ENCODE data around the gene NR1H3.

NR1H3 gene

DNA sequence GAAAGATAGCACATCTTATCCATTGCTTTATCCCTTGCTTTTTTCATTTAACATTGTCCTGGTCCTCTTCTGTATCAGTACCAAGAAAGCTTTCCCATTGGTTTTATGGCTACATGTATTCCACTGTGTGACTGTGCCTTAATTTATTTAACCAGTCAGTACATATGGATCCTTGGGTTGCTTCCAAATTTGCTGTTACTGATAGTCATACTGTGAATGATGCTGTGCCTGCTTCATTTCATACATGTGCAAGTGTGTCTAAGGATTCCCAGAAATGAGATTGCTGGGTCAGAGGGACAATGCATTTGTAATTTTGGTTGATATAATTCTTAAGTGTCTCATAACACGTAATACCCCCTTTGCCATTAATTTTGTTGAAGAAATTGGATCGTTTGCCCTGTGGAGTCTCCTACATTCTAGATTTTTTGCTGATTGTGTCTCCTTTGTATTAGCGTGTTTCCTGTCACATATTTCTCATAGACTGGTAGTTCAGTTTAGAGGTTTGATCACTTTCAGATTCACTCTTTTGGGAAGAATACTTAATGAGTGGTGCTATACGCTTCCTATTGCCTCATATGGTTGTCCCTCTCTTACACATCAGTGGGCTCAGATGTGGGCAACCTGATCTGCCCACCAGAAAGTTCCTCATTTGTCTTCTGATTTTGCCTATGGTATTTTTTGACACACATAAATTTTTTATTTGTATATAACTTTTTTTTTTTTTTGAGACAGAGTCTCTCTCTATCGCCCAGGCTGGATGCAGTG, 59.5 kb downstream of the NR1H3 start:
- no peak overlapping the region for H3K9ac ChIP-seq (ENCODE audit: low read length in 5 of 5)
- no peak overlapping the region for H3K27ac ChIP-seq (ENCODE audit: low read depth, low read length)
- no peak overlapping the region for H3K4me3 ChIP-seq (ENCODE audit: low read depth in 1 of 5, low read length in 5 of 5)
- peaks cover 21 to 67% (median 40%) of the 10 kb centered on the region in 5 donors for H3K36me3 ChIP-seq (ENCODE audit: control insufficient read depth in 5 of 5, insufficient read depth in 5 of 5, low read length in 5 of 5)
- H3K9me3 ChIP-seq (ENCODE audit: control insufficient read depth in 5 of 5, low read length in 5 of 5), result no peaks in the 10 kb centered on the region
- no peaks in the 10 kb centered on the region for H3K27me3 ChIP-seq (ENCODE audit: control insufficient read depth in 5 of 5, insufficient read depth in 4 of 5, low read length in 5 of 5)
- no peaks in the 10 kb centered on the region for H3K4me1 ChIP-seq (ENCODE audit: control insufficient read depth in 5 of 5, insufficient read depth in 5 of 5, low read length in 5 of 5)

GRCh38 chr11:47318166-47318565, 60.4 kb downstream of the NR1H3 start:
- H3K9ac ChIP-seq (ENCODE audit: low read length in 5 of 5), result no peak overlapping the region
- no peaks in the 10 kb centered on the region for H3K27me3 ChIP-seq (ENCODE audit: control insufficient read depth in 5 of 5, insufficient read depth in 4 of 5, low read length in 5 of 5)
- H3K36me3 ChIP-seq (ENCODE audit: control insufficient read depth in 5 of 5, insufficient read depth in 5 of 5, low read length in 5 of 5), result peaks cover 17 to 63% (median 40%) of the 10 kb centered on the region in 5 donors
- H3K4me1 ChIP-seq (ENCODE audit: control insufficient read depth in 5 of 5, insufficient read depth in 5 of 5, low read length in 5 of 5), result no peaks in the 10 kb centered on the region
- H3K9me3 ChIP-seq (ENCODE audit: control insufficient read depth in 5 of 5, low read length in 5 of 5), result no peaks in the 10 kb centered on the region
- no peak overlapping the region for H3K27ac ChIP-seq (ENCODE audit: low read depth, low read length)
- H3K4me3 ChIP-seq (ENCODE audit: low read depth in 1 of 5, low read length in 5 of 5), result no peak overlapping the region
